Middle frontal gyrus (tissue), 1 donor: ENCODE results near the gene SLC39A6.

Source experiments
- DNase-seq: peaks from one replicate; pipeline ENCODE4 v3.0.0-alpha.2; 2015; ENCODE audit warnings: low spot score; ENCODE audit errors: extremely low spot score

The SLC39A6 gene

DNA sequence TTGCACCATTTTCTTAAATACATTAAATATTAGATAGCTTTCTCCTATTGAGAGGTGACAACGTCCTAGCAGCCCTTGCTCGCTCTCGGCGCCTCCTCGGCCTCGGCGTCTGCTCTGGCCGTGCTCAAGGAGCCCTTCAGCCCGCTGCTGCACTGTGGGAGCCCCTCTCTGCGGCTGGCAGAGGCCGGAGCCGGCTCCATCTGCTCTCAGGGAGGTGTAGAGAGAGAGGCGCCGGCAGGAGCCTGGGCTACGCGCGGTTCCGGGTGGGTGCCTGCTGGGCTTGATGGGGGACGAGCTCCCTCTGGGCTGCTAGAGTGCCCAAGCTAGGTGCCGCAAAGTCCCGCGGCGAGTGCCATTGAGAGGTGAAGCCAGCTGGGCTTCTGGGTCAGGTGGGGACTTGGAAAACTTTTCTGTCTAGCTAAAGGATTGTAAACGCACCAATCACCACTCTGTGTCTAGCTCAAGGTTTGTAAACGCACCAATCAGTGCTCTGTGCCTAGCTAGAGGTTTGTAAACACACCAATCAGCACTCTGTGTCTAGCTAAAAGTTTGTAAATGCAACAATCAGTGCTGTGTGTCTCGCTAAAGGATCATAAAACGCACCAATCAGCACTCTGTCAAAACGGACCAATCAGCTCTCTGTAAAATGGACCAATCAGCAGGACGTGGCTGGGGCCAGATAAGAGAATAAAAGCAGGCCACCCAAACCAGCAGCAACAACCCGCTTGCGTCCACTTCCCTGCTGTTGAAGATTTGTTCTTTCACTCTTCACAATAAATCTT is 64.9 kb downstream of the SLC39A6 start:
- DNase-seq = no peak

GRCh38 chr18:36058674-36059073 is 70.5 kb downstream of the SLC39A6 start:
- no peak for DNase-seq
